HT1080 (cell line): ENCODE measurements around the gene CDKN2A. TPM values are rescaled to one million over a fixed set of nuclear protein-coding genes. Genes with fewer than 3 reads are reported as not detected.
"Not testable (repeated sequence)": the region's sequence is repeated elsewhere in the genome, so short reads cannot be mapped to it uniquely, and the experiment has no call there.

Experiments used
- DNase-seq: peaks from one replicate; pipeline ENCODE4 v3.0.0-alpha.2; 2015; ENCODE audit warnings: low read depth
- total RNA-seq: library from RNA; depleted of rRNA; stranded (reverse); fragments of >200 nt; shearing (Covaris generic); gene quantifications from 2 replicates; pipeline ENCODE4 v1.2.3, GENCODE V29; 2014

The CDKN2A gene
- total RNA-seq, 1 experiment from 2014 or later: not detected

GRCh38 chr9:21982861-21983560 lies 11.2 kb downstream of the CDKN2A start:
- DNase-seq: no peak

- DNase-seq: no peak
Observed at GRCh38 chr9:21982391-21982790, 11.8 kb downstream of the CDKN2A start.

GRCh38 chr9:21976334-21976875 lies 17.8 kb downstream of the CDKN2A start:
- no peak for DNase-seq

GRCh38 chr9:21974722-21975409 lies 19.3 kb downstream of the CDKN2A start:
- DNase-seq: no peak

- no peak for DNase-seq
Observed at GRCh38 chr9:21974343-21974721, 19.9 kb downstream of the CDKN2A start.

GRCh38 chr9:21972361-21972760 lies 21.8 kb downstream of the CDKN2A start:
- DNase-seq: no peak

GRCh38 chr9:21970800-21971640 lies 23.2 kb downstream of the CDKN2A start:
- DNase-seq: no peak

GRCh38 chr9:21969951-21970799 lies 24.0 kb downstream of the CDKN2A start:
- DNase-seq: no peak

GRCh38 chr9:21969011-21969940 lies 24.9 kb downstream of the CDKN2A start:
- no peak for DNase-seq

- no peak for DNase-seq
Observed at GRCh38 chr9:21968331-21969010, 25.7 kb downstream of the CDKN2A start.

- DNase-seq: no peak
Observed at GRCh38 chr9:21967702-21968101, 26.5 kb downstream of the CDKN2A start.

- no peak for DNase-seq
Observed at GRCh38 chr9:21967169-21967568, 27.0 kb downstream of the CDKN2A start.

- DNase-seq: no peak
Observed at GRCh38 chr9:21966140-21966851, 27.9 kb downstream of the CDKN2A start.

- no peak for DNase-seq
Observed at GRCh38 chr9:21965401-21965951, 28.7 kb downstream of the CDKN2A start.

- DNase-seq: no peak
Observed at GRCh38 chr9:21964925-21965385, 29.2 kb downstream of the CDKN2A start.

GRCh38 chr9:21961569-21961968 lies 32.6 kb downstream of the CDKN2A start:
- no peak for DNase-seq

GRCh38 chr9:21959268-21959667 lies 34.9 kb downstream of the CDKN2A start:
- not testable (repeated sequence) for DNase-seq

- no peak for DNase-seq
Observed at GRCh38 chr9:21958833-21959232, 35.4 kb downstream of the CDKN2A start.
